Endothelial cell of umbilical vein (primary cell): ENCODE measurements around the gene STRA6.

ENCODE experiments used
- POLR2AphosphoS5 ChIP-seq: IDR thresholded peaks from 2 replicates; pipeline ENCODE4 v1.6.1; 2012; ENCODE audit warnings: low read depth, mild to moderate bottlenecking, control low read depth, low read length, moderate library complexity; ENCODE audit not compliant: insufficient read depth
- TF ChIP-seq, protein P1 (sequence below), 2 donors: IDR thresholded peaks; 1 replicate in 1 of 2; 2 replicates in 1 of 2; pipeline ENCODE4 v1.5.1; 2011; ENCODE audit warnings: low read length in 2 of 2, mild to moderate bottlenecking in 2 of 2, moderate library complexity in 2 of 2, control low read depth in 1 of 2, inconsistent platforms in 1 of 2, low read depth in 1 of 2; ENCODE audit not compliant: insufficient read depth in 1 of 2; ENCODE audit errors: extremely low read depth in 1 of 2

DNA sequence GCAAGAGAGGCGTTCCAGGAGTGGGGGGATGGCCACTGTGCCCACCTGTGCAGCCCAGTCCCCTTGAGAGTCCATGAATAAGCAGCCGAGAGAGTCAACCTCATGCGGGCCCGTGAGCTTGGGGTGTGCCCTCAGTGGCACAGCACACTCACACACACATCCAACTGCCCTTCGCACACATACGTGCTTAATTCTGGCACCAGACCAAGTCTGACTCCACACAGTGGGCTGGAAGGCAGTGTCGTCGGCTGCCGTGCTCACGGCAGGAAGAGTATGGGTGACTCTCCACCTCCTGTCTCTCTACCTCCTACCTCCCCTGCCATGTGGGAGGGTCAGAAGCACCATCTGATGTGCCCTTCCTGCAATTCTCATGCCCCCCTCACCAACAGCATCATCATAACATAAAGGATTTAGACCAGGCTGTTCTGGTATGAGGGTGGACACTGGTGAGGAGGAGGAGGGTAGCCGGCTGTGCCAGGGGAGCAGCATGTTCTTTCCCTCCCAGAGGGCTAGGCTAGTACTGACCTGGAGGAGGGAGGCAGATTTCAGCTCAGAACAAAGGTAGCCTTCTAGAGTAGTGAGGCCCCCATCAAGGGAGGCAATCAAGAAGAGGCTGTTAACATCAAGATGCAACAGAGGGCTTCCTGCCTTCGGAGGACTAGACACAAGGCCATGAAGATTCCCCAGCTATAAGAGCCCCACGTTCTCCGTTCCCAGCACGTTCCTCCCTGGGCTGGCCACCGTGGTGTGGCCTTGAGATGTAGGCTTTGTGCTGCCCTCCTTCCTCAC is 5.3 kb upstream of the STRA6 start:
- TF ChIP-seq POLR2AphosphoS5, result no peak
- TF ChIP-seq, protein P1, sequence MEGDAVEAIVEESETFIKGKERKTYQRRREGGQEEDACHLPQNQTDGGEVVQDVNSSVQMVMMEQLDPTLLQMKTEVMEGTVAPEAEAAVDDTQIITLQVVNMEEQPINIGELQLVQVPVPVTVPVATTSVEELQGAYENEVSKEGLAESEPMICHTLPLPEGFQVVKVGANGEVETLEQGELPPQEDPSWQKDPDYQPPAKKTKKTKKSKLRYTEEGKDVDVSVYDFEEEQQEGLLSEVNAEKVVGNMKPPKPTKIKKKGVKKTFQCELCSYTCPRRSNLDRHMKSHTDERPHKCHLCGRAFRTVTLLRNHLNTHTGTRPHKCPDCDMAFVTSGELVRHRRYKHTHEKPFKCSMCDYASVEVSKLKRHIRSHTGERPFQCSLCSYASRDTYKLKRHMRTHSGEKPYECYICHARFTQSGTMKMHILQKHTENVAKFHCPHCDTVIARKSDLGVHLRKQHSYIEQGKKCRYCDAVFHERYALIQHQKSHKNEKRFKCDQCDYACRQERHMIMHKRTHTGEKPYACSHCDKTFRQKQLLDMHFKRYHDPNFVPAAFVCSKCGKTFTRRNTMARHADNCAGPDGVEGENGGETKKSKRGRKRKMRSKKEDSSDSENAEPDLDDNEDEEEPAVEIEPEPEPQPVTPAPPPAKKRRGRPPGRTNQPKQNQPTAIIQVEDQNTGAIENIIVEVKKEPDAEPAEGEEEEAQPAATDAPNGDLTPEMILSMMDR (IDR thresholded peaks at IDR 0.05; ENCODE audit: extremely low read depth in 1 of 2, insufficient read depth in 1 of 2, low read depth in 1 of 2, low read length in 2 of 2), result no peak
